NB4 (cell line): ENCODE results near the gene EHMT2.

Experiments
- MYC ChIP-seq: IDR thresholded peaks from 2 replicates; pipeline ENCODE4 v1.6.1; 2011; ENCODE audit warnings: low read depth, low read length
- POLR2A ChIP-seq: IDR thresholded peaks from 2 replicates; pipeline ENCODE4 v1.6.1; 2011; ENCODE audit warnings: mild to moderate bottlenecking; ENCODE audit not compliant: insufficient read length; ENCODE audit errors: extremely low read depth
- TF ChIP-seq, protein P1 (sequence below): IDR thresholded peaks from one replicate; pipeline ENCODE4 v1.5.1; 2012; ENCODE audit warnings: low read depth, low read length

DNA sequence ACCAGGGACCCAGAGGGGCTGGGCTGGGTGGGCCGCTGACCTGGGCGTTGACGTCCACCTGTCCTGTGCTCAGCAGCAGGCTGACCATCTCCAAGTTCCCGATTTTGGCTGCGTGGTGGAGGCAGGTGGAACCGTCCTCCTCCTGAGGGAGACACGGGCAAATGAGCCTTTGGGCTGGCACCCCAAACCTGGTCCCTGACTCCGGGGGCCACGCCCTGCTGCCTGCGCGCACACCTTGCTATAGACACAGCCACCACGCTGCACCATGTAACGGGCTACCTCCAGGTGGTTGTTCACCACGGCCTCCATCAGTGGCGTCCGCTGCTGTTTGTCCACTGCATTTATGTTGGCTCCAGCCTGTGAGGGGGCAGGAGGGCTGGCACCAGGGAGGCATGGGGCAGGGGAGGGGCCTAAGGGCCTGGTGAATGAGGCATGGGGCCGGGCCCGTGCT lies 10.9 kb downstream of the EHMT2 start:
- TF ChIP-seq, protein P1, sequence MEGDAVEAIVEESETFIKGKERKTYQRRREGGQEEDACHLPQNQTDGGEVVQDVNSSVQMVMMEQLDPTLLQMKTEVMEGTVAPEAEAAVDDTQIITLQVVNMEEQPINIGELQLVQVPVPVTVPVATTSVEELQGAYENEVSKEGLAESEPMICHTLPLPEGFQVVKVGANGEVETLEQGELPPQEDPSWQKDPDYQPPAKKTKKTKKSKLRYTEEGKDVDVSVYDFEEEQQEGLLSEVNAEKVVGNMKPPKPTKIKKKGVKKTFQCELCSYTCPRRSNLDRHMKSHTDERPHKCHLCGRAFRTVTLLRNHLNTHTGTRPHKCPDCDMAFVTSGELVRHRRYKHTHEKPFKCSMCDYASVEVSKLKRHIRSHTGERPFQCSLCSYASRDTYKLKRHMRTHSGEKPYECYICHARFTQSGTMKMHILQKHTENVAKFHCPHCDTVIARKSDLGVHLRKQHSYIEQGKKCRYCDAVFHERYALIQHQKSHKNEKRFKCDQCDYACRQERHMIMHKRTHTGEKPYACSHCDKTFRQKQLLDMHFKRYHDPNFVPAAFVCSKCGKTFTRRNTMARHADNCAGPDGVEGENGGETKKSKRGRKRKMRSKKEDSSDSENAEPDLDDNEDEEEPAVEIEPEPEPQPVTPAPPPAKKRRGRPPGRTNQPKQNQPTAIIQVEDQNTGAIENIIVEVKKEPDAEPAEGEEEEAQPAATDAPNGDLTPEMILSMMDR: no peak
- TF ChIP-seq POLR2A (no peak), MYC (no peak)
